ENCODE data around the gene FBXL13.
"Not testable (repeated sequence)": the region's sequence is repeated elsewhere in the genome, so short reads cannot be mapped to it uniquely, and the experiment has no call there.

GRCh38 chr7:102903576-102903975 is 171.0 kb downstream of the FBXL13 start:
- not testable (repeated sequence) for TF ChIP-seq POLR2A, CTCF (IDR thresholded peaks at IDR 0.05)
